ENCODE results near the gene PCK1. TPM values are rescaled to one million over a fixed set of nuclear protein-coding genes. Genes with fewer than 3 reads are reported as not detected.

PCK1 gene
- total RNA-seq, 1 experiment from 2014 or later, result 0.49 TPM

DNA sequence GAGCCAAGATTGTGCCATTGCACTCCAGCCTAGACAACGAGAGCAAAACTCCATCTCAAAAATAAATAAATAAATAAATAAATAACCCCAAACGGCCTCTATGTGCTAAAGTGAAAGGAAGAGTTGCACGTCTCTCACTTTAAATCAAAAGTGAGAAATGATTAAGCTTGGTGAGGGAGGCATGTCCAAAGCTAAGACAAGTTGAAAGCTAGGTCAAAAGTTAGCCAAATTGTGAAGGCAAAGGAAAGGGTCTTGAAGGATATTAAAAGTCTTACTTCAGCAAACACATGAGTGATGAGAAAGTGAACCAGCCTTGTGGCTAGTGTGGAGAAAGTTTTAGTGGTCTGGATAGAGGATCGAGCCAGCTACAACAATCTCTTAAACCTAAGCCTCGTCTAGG lies 45.0 kb downstream of the PCK1 start:
- no peaks in the 10 kb centered on the region for H3K4me1 ChIP-seq (ENCODE audit: control insufficient read depth in 1 of 2, insufficient read depth in 2 of 2, low read length in 2 of 2)
- POLR2A ChIA-PET, result no interaction called here
- intact Hi-C loops (cut with micrococcal nuclease), result no loop called here
- TF ChIP-seq CBX3 (IDR thresholded peaks at IDR 0.05; ENCODE audit: low read depth) (no peak), SRF (IDR thresholded peaks at IDR 0.05; ENCODE audit: low read depth) (no peak)
- TF ChIP-seq, protein P1, sequence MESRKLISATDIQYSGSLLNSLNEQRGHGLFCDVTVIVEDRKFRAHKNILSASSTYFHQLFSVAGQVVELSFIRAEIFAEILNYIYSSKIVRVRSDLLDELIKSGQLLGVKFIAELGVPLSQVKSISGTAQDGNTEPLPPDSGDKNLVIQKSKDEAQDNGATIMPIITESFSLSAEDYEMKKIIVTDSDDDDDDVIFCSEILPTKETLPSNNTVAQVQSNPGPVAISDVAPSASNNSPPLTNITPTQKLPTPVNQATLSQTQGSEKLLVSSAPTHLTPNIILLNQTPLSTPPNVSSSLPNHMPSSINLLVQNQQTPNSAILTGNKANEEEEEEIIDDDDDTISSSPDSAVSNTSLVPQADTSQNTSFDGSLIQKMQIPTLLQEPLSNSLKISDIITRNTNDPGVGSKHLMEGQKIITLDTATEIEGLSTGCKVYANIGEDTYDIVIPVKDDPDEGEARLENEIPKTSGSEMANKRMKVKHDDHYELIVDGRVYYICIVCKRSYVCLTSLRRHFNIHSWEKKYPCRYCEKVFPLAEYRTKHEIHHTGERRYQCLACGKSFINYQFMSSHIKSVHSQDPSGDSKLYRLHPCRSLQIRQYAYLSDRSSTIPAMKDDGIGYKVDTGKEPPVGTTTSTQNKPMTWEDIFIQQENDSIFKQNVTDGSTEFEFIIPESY (IDR thresholded peaks at IDR 0.05; ENCODE audit: extremely low read depth, insufficient replicate concordance, low read length), result no peak
- no peaks in the 10 kb centered on the region for H3K9me2 ChIP-seq (ENCODE audit: insufficient read depth)
- DNase-seq (ENCODE audit: low read depth, low spot score) (no peak), ATAC-seq (no peak)
- H3K36me3 ChIP-seq (ENCODE audit: control insufficient read depth in 1 of 2, insufficient read depth in 2 of 2, low read length in 2 of 2), result no peaks in the 10 kb centered on the region
- H3K27me3 ChIP-seq (ENCODE audit: insufficient read depth, low read length), result peaks cover 7% of the 10 kb centered on the region; the same call in 1 of the 2 replicates
- RAD21 ChIA-PET (ENCODE audit: low non-redundant PET in 1 of 2, low total read pairs in 2 of 2, uncharacterized antibody in 2 of 2, unreplicated experiment in 2 of 2), result no interaction called here
- H3K27ac ChIP-seq (ENCODE audit: low read depth, low read length), result no peak overlapping the region
- no TSS peak for BruUV-seq (replicated peaks)
- no peaks in the 10 kb centered on the region for H4K20me1 ChIP-seq (ENCODE audit: insufficient read depth)
- no peaks in the 10 kb centered on the region for H3K9me3 ChIP-seq (ENCODE audit: control insufficient read depth in 1 of 2, insufficient read depth in 1 of 2, low read depth in 1 of 2, low read length in 2 of 2)
- H3K4me2 ChIP-seq (ENCODE audit: low read length), result no peak overlapping the region
- H3K4me3 ChIP-seq (replicated peaks in 1 of 2; ENCODE audit: low read depth in 1 of 2, low read length in 2 of 2), result no peak overlapping the region
- no peak overlapping the region for H2AFZ ChIP-seq (ENCODE audit: low read depth, low read length, poor library complexity, severe bottlenecking)
- CTCF ChIA-PET, result interaction anchor here (1.3 kb wide), 1 partner anchor 574 kb away, joined by 3 read pairs; no protein-coding TSS in a partner anchor
- no peak overlapping the region for H3K9ac ChIP-seq (ENCODE audit: low read length)
- no peaks in the 10 kb centered on the region for H3K79me2 ChIP-seq (ENCODE audit: insufficient read depth, low read length)

DNA sequence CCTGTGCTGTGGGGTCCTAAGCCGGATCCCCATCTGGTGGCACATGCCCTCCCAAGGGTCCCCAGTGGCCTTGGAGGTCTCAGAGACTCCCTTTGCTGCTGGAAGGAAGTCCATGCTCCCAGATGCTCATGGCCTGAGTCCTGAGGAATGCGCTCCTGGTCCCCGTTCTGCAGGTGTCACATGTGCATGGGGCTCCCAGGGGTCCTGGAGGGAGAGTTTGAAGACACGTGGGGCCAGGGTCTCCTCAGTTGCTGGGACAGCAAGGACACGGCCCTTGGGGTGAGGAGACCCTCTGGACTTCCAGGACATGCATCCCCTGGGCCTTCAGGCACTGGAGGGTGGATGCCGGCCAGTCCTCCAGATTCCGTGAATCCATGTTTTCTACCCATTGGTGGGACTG lies 47.6 kb downstream of the PCK1 start:
- no peak overlapping the region for H3K9ac ChIP-seq (ENCODE audit: low read length)
- H3K4me1 ChIP-seq (ENCODE audit: control insufficient read depth in 1 of 2, insufficient read depth in 2 of 2, low read length in 2 of 2), result no peaks in the 10 kb centered on the region
- ChIA-PET POLR2A (no interaction called here), RAD21 (ENCODE audit: low non-redundant PET in 1 of 2, low total read pairs in 2 of 2, uncharacterized antibody in 2 of 2, unreplicated experiment in 2 of 2) (no interaction called here), CTCF (no interaction called here)
- no peak overlapping the region for H2AFZ ChIP-seq (ENCODE audit: low read depth, low read length, poor library complexity, severe bottlenecking)
- DNase-seq (ENCODE audit: low read depth, low spot score) (no peak), ATAC-seq (no peak)
- no peak overlapping the region for H3K4me2 ChIP-seq (ENCODE audit: low read length)
- no peaks in the 10 kb centered on the region for H3K9me2 ChIP-seq (ENCODE audit: insufficient read depth)
- no peaks in the 10 kb centered on the region for H3K36me3 ChIP-seq (ENCODE audit: control insufficient read depth in 1 of 2, insufficient read depth in 2 of 2, low read length in 2 of 2)
- no peak overlapping the region for H3K4me3 ChIP-seq (replicated peaks in 1 of 2; ENCODE audit: low read depth in 1 of 2, low read length in 2 of 2)
- H3K27me3 ChIP-seq (ENCODE audit: insufficient read depth, low read length), result peaks cover 7% of the 10 kb centered on the region; the same call in 1 of the 2 replicates
- no peak overlapping the region for H3K27ac ChIP-seq (ENCODE audit: low read depth, low read length)
- no peaks in the 10 kb centered on the region for H4K20me1 ChIP-seq (ENCODE audit: insufficient read depth)
- TF ChIP-seq CEBPB (IDR thresholded peaks at IDR 0.05; ENCODE audit: low read depth), result no peak
- no peak for TF ChIP-seq TCF7L2 (IDR thresholded peaks at IDR 0.05; ENCODE audit: borderline replicate concordance, extremely low read depth, insufficient read depth, insufficient read length)
- no peak for TF ChIP-seq EZH2phosphoT487 (IDR thresholded peaks at IDR 0.05; ENCODE audit: borderline replicate concordance)
- TF ChIP-seq SIN3A (IDR thresholded peaks at IDR 0.05; ENCODE audit: low read depth), result no peak
- TF ChIP-seq SP1 (IDR thresholded peaks at IDR 0.05; ENCODE audit: low read depth), result no peak
- no peak for TF ChIP-seq SRF (IDR thresholded peaks at IDR 0.05; ENCODE audit: low read depth)
- TF ChIP-seq ELF1 (IDR thresholded peaks at IDR 0.05; ENCODE audit: borderline replicate concordance, low read depth), result no peak
- TF ChIP-seq POLR2AphosphoS5 (IDR thresholded peaks at IDR 0.05; ENCODE audit: low read depth, low read length), result no peak
- TF ChIP-seq JUND (IDR thresholded peaks at IDR 0.05), result no peak
- TF ChIP-seq, protein P1 (IDR thresholded peaks at IDR 0.05; ENCODE audit: extremely low read depth, insufficient replicate concordance, low read length), result no peak
- no peak for TF ChIP-seq RAD21 (IDR thresholded peaks at IDR 0.05; ENCODE audit: low read depth)
- TF ChIP-seq, protein P2, sequence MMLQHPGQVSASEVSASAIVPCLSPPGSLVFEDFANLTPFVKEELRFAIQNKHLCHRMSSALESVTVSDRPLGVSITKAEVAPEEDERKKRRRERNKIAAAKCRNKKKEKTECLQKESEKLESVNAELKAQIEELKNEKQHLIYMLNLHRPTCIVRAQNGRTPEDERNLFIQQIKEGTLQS (IDR thresholded peaks at IDR 0.05), result no peak
- intact Hi-C loops (cut with micrococcal nuclease), result no loop called here
- no TSS peak for BruUV-seq (replicated peaks)
- H3K9me3 ChIP-seq (ENCODE audit: control insufficient read depth in 1 of 2, insufficient read depth in 1 of 2, low read depth in 1 of 2, low read length in 2 of 2), result no peaks in the 10 kb centered on the region
- no peaks in the 10 kb centered on the region for H3K79me2 ChIP-seq (ENCODE audit: insufficient read depth, low read length)

Measured in HCT116 (cell line).